Stimulated activated naive B cell treated with anti-CD40 and anti-IgM and Interleukin-4, amounts not matched to agents 10 μg/mL and 1 μg/mL and 100 μg/mL, for 72 hours (primary cell): ENCODE data around the gene TRPT1.

Source experiments
- ATAC-seq, 2 donors: fragments of 150-1000 bp; cut with Tn5 transposase; replicated peaks; 2 replicates each; pipeline ENCODE4 v1.10.0; 2021; ENCODE audit warnings: moderate library complexity in 1 of 2
- DNase-seq: peaks from one replicate; pipeline ENCODE4 v3.0.0; 2021
- H3K27ac Mint-ChIP-seq: one replicate; pipeline ENCODE4 v1.8.0; 2022; ENCODE audit warnings: mild to moderate bottlenecking, mixed read lengths
- H3K27me3 Mint-ChIP-seq, 2 donors: one replicate each; pipeline ENCODE4 v1.8.0; 2022; ENCODE audit warnings: mixed read lengths in 2 of 2
- H3K36me3 Mint-ChIP-seq, 2 donors: one replicate each; pipeline ENCODE4 v1.8.0; 2022; ENCODE audit warnings: mixed read lengths in 2 of 2, mild to moderate bottlenecking in 1 of 2
- H3K4me1 Mint-ChIP-seq, 2 donors: one replicate each; pipeline ENCODE4 v1.8.0; 2022; ENCODE audit warnings: mixed read lengths in 2 of 2, mild to moderate bottlenecking in 1 of 2
- H3K4me3 Mint-ChIP-seq, 2 donors: one replicate each; pipeline ENCODE4 v1.8.0; 2022; ENCODE audit warnings: mild to moderate bottlenecking in 2 of 2, mixed read lengths in 2 of 2, moderate library complexity in 1 of 2
- H3K9me3 Mint-ChIP-seq, 2 donors: one replicate each; pipeline ENCODE4 v1.8.0; 2022; ENCODE audit warnings: mixed read lengths in 2 of 2, mild to moderate bottlenecking in 1 of 2

TRPT1 gene

GRCh38 chr11:64224151-64224890 lies 1.7 kb downstream of the TRPT1 start:
- DNase-seq, result no peak
- H3K9me3 Mint-ChIP-seq, result no peaks in the 10 kb centered on the region
- no peak for ATAC-seq
- H3K27me3 Mint-ChIP-seq, result no peaks in the 10 kb centered on the region
- H3K27ac Mint-ChIP-seq, result peak overlapping the region; percentile 95
- peaks cover 36 to 39% of the 10 kb centered on the region in 2 donors for H3K36me3 Mint-ChIP-seq
- peak overlapping the region; percentile 92 to 95 for H3K4me3 Mint-ChIP-seq
- H3K4me1 Mint-ChIP-seq, result peaks cover 27 to 55% of the 10 kb centered on the region in 2 donors

DNA sequence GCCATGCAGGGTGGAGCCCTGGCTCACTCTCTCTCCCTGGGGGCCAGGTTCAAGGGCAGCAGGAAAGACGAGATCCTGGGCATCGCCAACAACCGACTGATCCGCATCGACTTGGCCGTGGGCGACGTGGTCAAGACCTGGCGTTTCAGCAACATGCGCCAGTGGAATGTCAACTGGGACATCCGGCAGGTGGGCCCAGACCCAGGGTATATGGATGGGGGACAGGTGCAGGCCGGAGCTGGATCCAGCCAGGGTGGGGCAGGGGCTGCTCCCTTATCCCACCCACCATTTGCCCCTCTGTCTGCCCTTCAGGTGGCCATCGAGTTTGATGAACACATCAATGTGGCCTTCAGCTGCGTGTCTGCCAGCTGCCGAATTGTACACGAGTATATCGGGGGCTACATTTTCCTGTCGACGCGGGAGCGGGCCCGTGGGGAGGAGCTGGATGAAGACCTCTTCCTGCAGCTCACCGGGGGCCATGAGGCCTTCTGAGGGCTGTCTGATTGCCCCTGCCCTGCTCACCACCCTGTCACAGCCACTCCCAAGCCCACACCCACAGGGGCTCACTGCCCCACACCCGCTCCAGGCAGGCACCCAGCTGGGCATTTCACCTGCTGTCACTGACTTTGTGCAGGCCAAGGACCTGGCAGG lies 2.9 kb downstream of the TRPT1 start:
- Mint-ChIP-seq H3K4me1 (peaks cover 27 to 43% of the 10 kb centered on the region in 2 donors), H3K27ac (peak overlapping the region; percentile 59), H3K27me3 (no peaks in the 10 kb centered on the region), H3K36me3 (peaks cover 42 to 45% of the 10 kb centered on the region in 2 donors), H3K4me3 (peak overlapping the region in 1 of 2 donors; percentile 43), H3K9me3 (no peaks in the 10 kb centered on the region)
- DNase-seq (no peak), ATAC-seq (no peak)

DNA sequence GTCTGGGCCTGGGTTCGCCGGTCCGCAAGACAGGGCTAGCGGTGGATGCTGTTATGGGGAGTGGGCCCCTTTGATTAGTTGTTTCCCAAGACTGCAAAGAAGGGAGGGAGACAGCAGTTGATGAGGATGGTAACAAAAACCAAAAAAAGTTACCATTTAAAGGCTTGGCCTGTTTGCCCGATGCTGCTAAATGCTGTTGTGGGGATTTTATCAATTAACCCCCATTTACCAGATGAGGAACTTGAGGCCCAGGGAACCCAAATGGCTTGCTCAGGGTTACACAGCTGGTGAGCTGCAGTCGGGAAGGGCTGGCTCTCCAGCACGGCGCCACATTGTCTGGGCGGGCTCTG lies 3.4 kb downstream of the TRPT1 start:
- Mint-ChIP-seq H3K36me3 (peaks cover 43 to 46% of the 10 kb centered on the region in 2 donors), H3K27me3 (no peaks in the 10 kb centered on the region), H3K4me3 (no peak overlapping the region), H3K9me3 (no peaks in the 10 kb centered on the region), H3K27ac (peak overlapping the region; percentile 59), H3K4me1 (peaks cover 27 to 39% of the 10 kb centered on the region in 2 donors)
- ATAC-seq (no peak), DNase-seq (no peak)

DNA sequence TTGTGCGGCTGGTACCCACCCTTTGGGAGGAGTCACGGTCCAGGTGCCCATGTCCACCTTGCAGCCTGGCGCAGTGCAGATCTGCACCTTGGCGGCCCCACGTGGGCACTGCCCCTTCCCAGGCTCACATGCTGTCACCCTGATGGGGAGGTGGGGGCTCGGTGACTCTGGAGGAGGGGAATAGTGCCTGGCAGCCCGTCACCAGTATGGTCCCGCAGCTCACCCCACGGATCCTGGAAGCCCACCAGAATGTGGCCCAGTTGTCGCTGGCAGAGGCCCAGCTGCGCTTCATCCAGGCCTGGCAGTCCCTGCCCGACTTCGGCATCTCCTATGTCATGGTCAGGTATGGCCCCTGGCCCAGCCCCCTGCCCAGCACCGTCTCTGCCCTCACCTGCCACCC lies 5.2 kb downstream of the TRPT1 start:
- Mint-ChIP-seq H3K36me3 (peaks cover 44 to 52% of the 10 kb centered on the region in 2 donors), H3K27me3 (no peaks in the 10 kb centered on the region), H3K4me3 (no peak overlapping the region), H3K4me1 (peaks cover 19 to 30% of the 10 kb centered on the region in 2 donors), H3K9me3 (no peaks in the 10 kb centered on the region), H3K27ac (no peak overlapping the region)
- no peak for DNase-seq
- no peak for ATAC-seq

DNA sequence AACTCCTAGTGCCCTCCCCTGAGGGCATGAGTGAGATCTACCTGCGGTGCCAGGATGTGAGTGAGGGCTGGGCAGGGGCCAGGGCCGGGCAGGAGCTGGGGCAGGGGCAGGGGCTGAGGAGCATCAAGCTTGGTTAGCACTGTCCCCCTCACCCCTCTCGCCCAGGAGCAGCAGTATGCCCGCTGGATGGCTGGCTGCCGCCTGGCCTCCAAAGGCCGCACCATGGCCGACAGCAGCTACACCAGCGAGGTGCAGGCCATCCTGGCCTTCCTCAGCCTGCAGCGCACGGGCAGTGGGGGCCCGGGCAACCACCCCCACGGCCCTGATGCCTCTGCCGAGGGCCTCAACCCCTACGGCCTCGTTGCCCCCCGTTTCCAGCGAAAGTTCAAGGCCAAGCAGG lies 5.7 kb downstream of the TRPT1 start:
- no peak overlapping the region for H3K27ac Mint-ChIP-seq
- no peak for ATAC-seq

GRCh38 chr11:64219755-64220154 lies 6.2 kb downstream of the TRPT1 start:
- H3K4me3 Mint-ChIP-seq, result no peak overlapping the region
- ATAC-seq (no peak), DNase-seq (no peak)
- no peaks in the 10 kb centered on the region for H3K9me3 Mint-ChIP-seq
- no peak overlapping the region for H3K27ac Mint-ChIP-seq
- peaks cover 46 to 55% of the 10 kb centered on the region in 2 donors for H3K36me3 Mint-ChIP-seq
- H3K27me3 Mint-ChIP-seq, result no peaks in the 10 kb centered on the region
- peaks cover 18 to 30% of the 10 kb centered on the region in 2 donors for H3K4me1 Mint-ChIP-seq

More for the DNA sequence above, 5.7 kb downstream of the TRPT1 start:
- Mint-ChIP-seq H3K4me3 (no peak overlapping the region), H3K27me3 (no peaks in the 10 kb centered on the region), H3K36me3 (peaks cover 45 to 54% of the 10 kb centered on the region in 2 donors), H3K4me1 (peaks cover 18 to 30% of the 10 kb centered on the region in 2 donors), H3K9me3 (no peaks in the 10 kb centered on the region)
- DNase-seq, result no peak

GRCh38 chr11:64219354-64219684 lies 6.7 kb downstream of the TRPT1 start:
- Mint-ChIP-seq H3K27me3 (no peaks in the 10 kb centered on the region), H3K27ac (peak overlapping the region; percentile 92), H3K36me3 (peaks cover 47 to 58% of the 10 kb centered on the region in 2 donors), H3K4me3 (no peak overlapping the region), H3K4me1 (peaks cover 19 to 30% of the 10 kb centered on the region in 2 donors), H3K9me3 (no peaks in the 10 kb centered on the region)
- DNase-seq (no peak), ATAC-seq (no peak)

GRCh38 chr11:64218628-64219353 lies 7.2 kb downstream of the TRPT1 start:
- H3K9me3 Mint-ChIP-seq, result no peaks in the 10 kb centered on the region
- no peak overlapping the region for H3K4me3 Mint-ChIP-seq
- peaks cover 49 to 58% of the 10 kb centered on the region in 2 donors for H3K36me3 Mint-ChIP-seq
- H3K27me3 Mint-ChIP-seq, result no peaks in the 10 kb centered on the region
- peaks cover 15 to 30% of the 10 kb centered on the region in 2 donors for H3K4me1 Mint-ChIP-seq
- ATAC-seq (no peak), DNase-seq (no peak)
- peak overlapping the region; percentile 92 for H3K27ac Mint-ChIP-seq

- Mint-ChIP-seq H3K36me3 (peaks cover 55 to 64% of the 10 kb centered on the region in 2 donors), H3K27ac (peak overlapping the region; percentile 14)
- no peak for DNase-seq
These were observed 9.1 kb downstream of the TRPT1 start for GRCh38 chr11:64216879-64217278.

DNA sequence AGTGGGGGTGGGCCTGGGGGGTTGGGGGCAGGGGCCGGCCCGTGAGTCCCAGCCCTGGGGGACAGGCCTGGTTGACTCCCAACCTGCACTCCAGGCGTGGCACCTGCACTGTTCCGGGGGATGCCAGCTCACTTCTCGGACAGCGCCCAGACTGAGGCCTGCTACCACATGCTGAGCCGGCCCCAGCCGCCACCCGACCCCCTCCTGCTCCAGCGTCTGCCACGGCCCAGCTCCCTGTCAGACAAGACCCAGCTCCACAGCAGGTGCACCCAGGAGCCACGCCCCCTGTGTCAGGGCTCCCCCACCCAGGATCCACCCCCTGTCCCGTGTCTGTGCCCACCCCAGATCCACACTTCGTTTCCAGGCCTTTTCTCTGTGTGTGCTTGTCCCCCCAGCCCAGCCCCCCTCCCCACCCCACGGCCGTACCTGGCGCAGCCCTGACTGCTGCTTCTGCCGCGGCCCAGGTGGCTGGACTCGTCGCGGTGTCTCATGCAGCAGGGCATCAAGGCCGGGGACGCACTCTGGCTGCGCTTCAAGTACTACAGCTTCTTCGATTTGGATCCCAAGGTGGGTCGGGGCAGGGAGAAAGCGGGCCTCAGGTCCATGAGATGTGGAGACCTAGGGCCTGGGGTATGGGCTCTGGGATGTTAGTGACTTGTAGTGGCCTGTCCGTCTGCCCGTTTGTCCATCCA lies 14.7 kb downstream of the TRPT1 start:
- Mint-ChIP-seq H3K9me3 (no peaks in the 10 kb centered on the region), H3K4me1 (peaks cover 42 to 87% of the 10 kb centered on the region in 2 donors), H3K36me3 (peaks cover 69 to 83% of the 10 kb centered on the region in 2 donors), H3K27ac (peak overlapping the region; percentile 39), H3K27me3 (no peaks in the 10 kb centered on the region), H3K4me3 (peak overlapping the region in 1 of 2 donors; percentile 11)
- ATAC-seq (no peak), DNase-seq (no peak)

More at GRCh38 chr11:64216879-64217278, 9.1 kb downstream of the TRPT1 start:
- ATAC-seq, result no peak
- H3K9me3 Mint-ChIP-seq, result no peaks in the 10 kb centered on the region
- H3K27me3 Mint-ChIP-seq, result no peaks in the 10 kb centered on the region
- H3K4me1 Mint-ChIP-seq, result peaks cover 23 to 44% of the 10 kb centered on the region in 2 donors
- no peak overlapping the region for H3K4me3 Mint-ChIP-seq

DNA sequence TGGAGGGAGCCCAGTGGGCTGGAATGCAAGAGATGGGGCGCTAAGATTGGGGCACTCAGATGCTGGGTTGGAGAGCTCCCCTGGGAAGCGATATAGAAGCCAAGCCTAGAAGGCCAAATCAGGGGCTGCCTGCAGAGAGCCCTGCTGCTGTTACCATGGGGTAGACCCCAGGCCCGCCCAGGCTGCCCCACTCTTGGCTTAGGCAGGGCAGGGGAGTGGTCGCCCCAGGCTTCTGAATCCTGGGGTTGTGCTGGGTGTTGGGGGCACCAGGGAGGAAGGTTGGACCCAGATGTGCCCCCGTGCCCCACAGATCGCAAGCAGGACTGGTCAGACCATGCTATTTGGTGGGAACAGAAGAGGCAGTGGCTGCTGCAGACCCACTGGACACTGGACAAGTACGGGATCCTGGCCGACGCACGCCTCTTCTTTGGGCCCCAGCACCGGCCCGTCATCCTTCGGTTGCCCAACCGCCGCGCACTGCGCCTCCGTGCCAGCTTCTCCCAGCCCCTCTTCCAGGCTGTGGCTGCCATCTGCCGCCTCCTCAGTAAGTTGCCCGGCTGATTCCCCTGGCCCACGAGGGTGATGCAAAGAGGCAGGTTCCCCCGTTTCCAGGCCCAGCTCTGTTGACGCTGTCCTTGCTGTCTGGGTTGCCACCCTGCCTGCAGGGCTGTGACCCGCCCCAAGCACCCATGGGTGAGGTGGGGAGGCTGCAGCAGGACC lies 15.5 kb downstream of the TRPT1 start:
- ATAC-seq (no peak), DNase-seq (no peak)
- Mint-ChIP-seq H3K9me3 (no peaks in the 10 kb centered on the region), H3K4me1 (peaks cover 48 to 92% of the 10 kb centered on the region in 2 donors), H3K36me3 (peaks cover 72 to 88% of the 10 kb centered on the region in 2 donors), H3K27ac (peak overlapping the region; percentile 71), H3K4me3 (peak overlapping the region; percentile 53 to 57), H3K27me3 (no peaks in the 10 kb centered on the region)

DNA sequence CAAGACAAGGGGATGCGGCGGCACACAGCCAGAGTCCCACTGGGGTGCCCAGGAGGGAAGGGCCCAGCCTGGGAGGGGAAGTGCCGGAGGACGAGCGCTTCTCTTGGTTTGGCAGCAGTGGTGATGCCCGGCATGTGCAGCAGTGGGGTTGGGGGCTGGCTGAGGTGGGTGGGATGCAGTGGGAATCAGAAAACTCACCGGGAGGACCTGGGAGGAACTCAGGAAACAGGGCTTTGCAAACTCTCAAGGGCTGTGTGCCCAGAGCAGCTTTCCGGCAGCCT lies 16.5 kb downstream of the TRPT1 start:
- DNase-seq, result no peak
- Mint-ChIP-seq H3K36me3 (peaks cover 69 to 82% of the 10 kb centered on the region in 2 donors), H3K4me3 (peak overlapping the region; percentile 92 to 95), H3K9me3 (no peaks in the 10 kb centered on the region), H3K27ac (peak overlapping the region; percentile 98), H3K27me3 (no peaks in the 10 kb centered on the region), H3K4me1 (peaks cover 48 to 92% of the 10 kb centered on the region in 2 donors)
- no peak for ATAC-seq

DNA sequence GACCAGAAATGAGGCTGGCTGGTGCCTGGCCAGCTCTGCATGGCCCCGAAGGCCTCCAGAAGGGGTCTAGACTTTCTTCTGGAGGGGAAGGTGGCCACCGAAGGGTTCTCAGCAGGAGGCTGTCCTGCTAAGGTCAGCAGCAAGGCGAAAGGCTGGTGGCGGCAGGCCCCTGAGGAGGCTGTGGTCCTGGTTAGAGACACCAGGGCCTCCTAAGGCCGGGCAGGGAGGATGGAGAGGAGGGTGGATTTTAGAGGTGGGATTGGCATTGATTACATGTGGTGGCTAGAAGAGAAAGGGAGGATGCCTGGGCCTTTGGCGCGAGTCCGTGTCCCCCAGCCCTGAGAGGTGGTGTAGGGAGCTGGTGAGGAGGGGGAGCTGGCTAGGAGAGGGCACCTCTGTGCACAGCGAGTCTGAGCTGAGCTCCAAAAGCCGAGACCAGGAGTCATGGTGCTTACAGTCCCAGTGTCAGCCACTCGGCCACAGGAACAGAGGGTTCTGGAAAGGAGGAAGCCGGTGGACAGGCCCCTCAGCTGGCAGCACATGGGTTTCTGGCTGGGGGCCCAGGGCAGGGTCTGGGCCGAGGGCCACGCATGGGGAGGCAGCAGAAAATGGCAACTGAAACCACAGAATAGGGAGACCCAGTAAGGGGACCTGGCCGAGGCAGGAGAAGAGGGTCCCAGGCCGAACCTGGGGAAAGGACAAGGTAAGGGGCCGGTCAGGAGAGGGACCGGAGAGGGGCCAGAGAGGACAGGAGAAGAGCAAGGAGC lies 17.0 kb downstream of the TRPT1 start:
- Mint-ChIP-seq H3K27ac (peak overlapping the region; percentile 98), H3K27me3 (no peaks in the 10 kb centered on the region), H3K4me3 (peak overlapping the region; percentile 92 to 95), H3K36me3 (peaks cover 69 to 82% of the 10 kb centered on the region in 2 donors), H3K4me1 (peaks cover 52 to 92% of the 10 kb centered on the region in 2 donors), H3K9me3 (no peaks in the 10 kb centered on the region)
- DNase-seq (no peak), ATAC-seq (no peak)
